ENCODE measurements around the gene ADARB2.

ADARB2 gene

DNA sequence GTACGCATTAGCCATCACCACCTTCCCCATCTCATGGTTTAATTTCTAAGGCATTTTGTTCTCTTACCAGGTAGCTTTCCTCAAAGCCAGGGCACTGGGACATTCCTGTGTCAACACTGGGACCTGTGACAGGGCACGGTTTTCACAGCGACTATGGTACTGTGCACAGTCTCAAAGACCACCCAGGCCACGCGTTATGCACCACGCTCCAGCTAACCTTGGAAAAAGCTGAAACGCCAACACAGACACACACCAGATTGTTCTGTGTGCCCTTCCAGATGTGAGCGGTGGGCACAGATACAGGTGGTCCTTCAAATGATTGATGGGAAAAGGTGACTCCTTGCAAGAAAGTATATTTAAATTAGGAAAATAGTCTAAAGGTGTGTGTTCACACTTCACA is 343.8 kb downstream of the ADARB2 start:
- H3K4me3 ChIP-seq (ENCODE audit: low read length) = no peak overlapping the region
- no peak for TF ChIP-seq ZNF274 (IDR thresholded peaks at IDR 0.05; ENCODE audit: low read depth, low read length)

DNA sequence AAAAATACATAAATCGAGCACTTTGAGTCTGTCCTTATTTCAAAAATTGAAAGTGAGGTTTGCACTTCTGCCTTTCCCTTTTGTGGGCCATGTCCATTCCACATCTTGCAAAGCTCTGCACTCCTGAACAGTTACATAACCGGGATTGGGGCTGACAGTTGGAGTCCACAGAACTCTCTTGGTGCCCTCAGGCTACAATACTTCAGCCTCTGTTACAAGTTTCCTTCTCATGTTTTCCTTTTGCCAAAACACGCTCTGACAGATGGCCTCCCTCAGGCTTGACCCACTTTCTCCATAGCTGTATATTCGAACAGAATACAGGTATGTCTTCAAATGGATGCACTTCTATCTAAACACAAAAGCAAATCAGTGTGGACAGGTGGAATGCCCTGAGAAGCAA is 345.2 kb downstream of the ADARB2 start:
- no peak for TF ChIP-seq ZNF274 (IDR thresholded peaks at IDR 0.05; ENCODE audit: low read depth, low read length)
- H3K4me3 ChIP-seq (ENCODE audit: low read length) = no peak overlapping the region

GRCh38 chr10:1390200-1390599 is 347.1 kb downstream of the ADARB2 start:
- TF ChIP-seq ZNF274 (IDR thresholded peaks at IDR 0.05; ENCODE audit: low read depth, low read length) = no peak
- H3K4me3 ChIP-seq (ENCODE audit: low read length) = no peak overlapping the region

DNA sequence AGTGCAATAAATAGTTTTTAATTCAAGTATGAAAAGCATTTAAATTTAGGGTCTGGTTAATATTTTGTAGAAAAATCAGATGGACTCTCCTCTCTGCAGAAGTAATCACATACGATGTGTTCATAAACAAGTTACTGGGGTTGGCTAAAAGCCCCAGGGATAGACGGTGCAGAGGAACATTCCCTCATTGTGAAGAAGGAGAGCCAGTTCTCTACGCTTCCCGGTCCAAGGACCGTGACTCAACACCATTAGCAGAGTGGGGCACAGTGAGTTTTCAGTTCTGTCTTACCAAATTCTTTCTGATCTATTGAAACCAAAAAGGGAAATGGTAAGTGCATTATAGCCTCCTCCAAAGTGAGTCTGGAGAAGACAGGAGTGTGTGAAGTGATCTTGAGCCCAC is 353.3 kb downstream of the ADARB2 start:
- TF ChIP-seq ZNF274 (IDR thresholded peaks at IDR 0.05; ENCODE audit: low read depth, low read length) = no peak
- H3K4me3 ChIP-seq (ENCODE audit: low read length) = no peak overlapping the region

- no peak overlapping the region for H3K4me3 ChIP-seq (ENCODE audit: low read length)
- TF ChIP-seq ZNF274 (IDR thresholded peaks at IDR 0.05; ENCODE audit: low read depth, low read length) = no peak
These were observed 354.6 kb downstream of the ADARB2 start for GRCh38 chr10:1382711-1383110.

- no peak overlapping the region for H3K4me3 ChIP-seq (ENCODE audit: low read length)
- TF ChIP-seq ZNF274 (IDR thresholded peaks at IDR 0.05; ENCODE audit: low read depth, low read length) = no peak
These were observed 356.0 kb downstream of the ADARB2 start for GRCh38 chr10:1381339-1381738.

- no peak for TF ChIP-seq ZNF274 (IDR thresholded peaks at IDR 0.05; ENCODE audit: low read depth, low read length)
- H3K4me3 ChIP-seq (ENCODE audit: low read length) = no peak overlapping the region
These were observed 357.1 kb downstream of the ADARB2 start for GRCh38 chr10:1380088-1380671.

DNA sequence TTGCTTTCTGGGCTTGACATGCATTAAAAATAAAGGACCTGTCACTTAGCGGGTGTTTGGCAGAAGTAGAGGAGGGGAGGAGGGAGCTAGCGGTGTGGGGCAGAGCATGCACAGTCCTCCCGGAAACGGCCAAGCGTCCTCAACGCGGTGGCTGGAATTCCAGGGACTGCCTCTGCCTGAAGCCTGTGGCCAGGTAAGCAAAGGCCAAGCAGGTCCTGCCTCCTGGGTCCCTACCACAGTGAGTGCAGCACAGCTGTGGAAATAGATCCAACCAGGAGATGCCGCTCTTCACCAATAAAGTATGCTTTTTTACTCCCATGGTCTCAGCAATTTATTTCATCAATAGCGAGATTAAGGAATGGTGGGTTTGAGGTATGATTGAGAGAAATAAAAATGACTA is 357.7 kb downstream of the ADARB2 start:
- TF ChIP-seq ZNF274 (IDR thresholded peaks at IDR 0.05; ENCODE audit: low read depth, low read length) = no peak
- no peak overlapping the region for H3K4me3 ChIP-seq (ENCODE audit: low read length)

DNA sequence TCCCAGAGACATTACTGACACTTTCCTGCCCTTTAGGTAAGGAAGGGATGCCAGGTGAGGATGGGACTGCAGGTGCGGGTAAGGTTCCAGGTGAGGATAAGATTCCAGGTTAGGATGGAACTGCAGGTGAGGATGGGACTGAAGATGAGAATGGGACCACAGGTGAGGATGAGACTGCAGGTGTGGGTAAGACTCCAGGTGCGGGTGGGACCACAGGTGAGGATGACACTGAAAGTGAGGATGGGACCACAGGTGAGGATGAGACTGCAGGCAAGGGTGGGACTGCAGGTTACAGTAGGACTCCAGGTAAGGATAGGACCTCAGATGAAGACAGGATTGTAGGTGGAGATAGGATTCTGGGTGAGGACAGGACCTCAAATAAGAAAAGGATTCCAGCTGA is 358.9 kb downstream of the ADARB2 start:
- TF ChIP-seq ZNF274 (IDR thresholded peaks at IDR 0.05; ENCODE audit: low read depth, low read length) = no peak

GRCh38 chr10:1377740-1378397 is 359.5 kb downstream of the ADARB2 start:
- H3K4me3 ChIP-seq (ENCODE audit: low read length) = no peak overlapping the region
- TF ChIP-seq ZNF274 (IDR thresholded peaks at IDR 0.05; ENCODE audit: low read depth, low read length) = no peak

More for the DNA sequence above, 358.9 kb downstream of the ADARB2 start:
- no peak overlapping the region for H3K4me3 ChIP-seq (ENCODE audit: low read length)

- no peak overlapping the region for H3K4me3 ChIP-seq (ENCODE audit: low read length)
- no peak for TF ChIP-seq ZNF274 (IDR thresholded peaks at IDR 0.05; ENCODE audit: low read depth, low read length)
These were observed 360.1 kb downstream of the ADARB2 start for GRCh38 chr10:1377231-1377630.

GRCh38 chr10:1376384-1376945 is 360.9 kb downstream of the ADARB2 start:
- TF ChIP-seq ZNF274 (IDR thresholded peaks at IDR 0.05; ENCODE audit: low read depth, low read length) = no peak
- H3K4me3 ChIP-seq (ENCODE audit: low read length) = no peak overlapping the region

GRCh38 chr10:1375346-1376170 is 361.8 kb downstream of the ADARB2 start:
- no peak for TF ChIP-seq ZNF274 (IDR thresholded peaks at IDR 0.05; ENCODE audit: low read depth, low read length)
- no peak overlapping the region for H3K4me3 ChIP-seq (ENCODE audit: low read length)

- TF ChIP-seq ZNF274 (IDR thresholded peaks at IDR 0.05; ENCODE audit: low read depth, low read length) = no peak
- H3K4me3 ChIP-seq (ENCODE audit: low read length) = no peak overlapping the region
These were observed 362.6 kb downstream of the ADARB2 start for GRCh38 chr10:1374511-1375345.
